Endometrial microvascular endothelial cells (primary cell): ENCODE data around the gene B9D1. TPM values are rescaled to one million over a fixed set of nuclear protein-coding genes. Genes with fewer than 3 reads are reported as not detected.

ENCODE experiments used
- in situ Hi-C: cut with HindIII; loops from 2 replicates; pipeline ENCODE4 v1.10.0; 2017; ENCODE audit warnings: low sequenced_read_pairs, low pct_unique_long_range_greater_than_20kb; ENCODE audit errors: inconsistent ontology term
- total RNA-seq: library from RNA; depleted of rRNA; stranded (reverse); fragments of >200 nt; gene quantifications from one replicate; pipeline ENCODE4 v1.2.3, GENCODE V29; 2015; ENCODE audit errors: inconsistent ontology term

The B9D1 gene
- total RNA-seq, 1 donor from 2014 or later = 32.9 TPM

GRCh38 chr17:19364699-19365498 lies 2.4 kb upstream of the B9D1 start:
- in situ Hi-C loops = loop anchor here (25.0 kb wide), 1 partner anchor 97 kb away; no protein-coding TSS in a partner anchor

DNA sequence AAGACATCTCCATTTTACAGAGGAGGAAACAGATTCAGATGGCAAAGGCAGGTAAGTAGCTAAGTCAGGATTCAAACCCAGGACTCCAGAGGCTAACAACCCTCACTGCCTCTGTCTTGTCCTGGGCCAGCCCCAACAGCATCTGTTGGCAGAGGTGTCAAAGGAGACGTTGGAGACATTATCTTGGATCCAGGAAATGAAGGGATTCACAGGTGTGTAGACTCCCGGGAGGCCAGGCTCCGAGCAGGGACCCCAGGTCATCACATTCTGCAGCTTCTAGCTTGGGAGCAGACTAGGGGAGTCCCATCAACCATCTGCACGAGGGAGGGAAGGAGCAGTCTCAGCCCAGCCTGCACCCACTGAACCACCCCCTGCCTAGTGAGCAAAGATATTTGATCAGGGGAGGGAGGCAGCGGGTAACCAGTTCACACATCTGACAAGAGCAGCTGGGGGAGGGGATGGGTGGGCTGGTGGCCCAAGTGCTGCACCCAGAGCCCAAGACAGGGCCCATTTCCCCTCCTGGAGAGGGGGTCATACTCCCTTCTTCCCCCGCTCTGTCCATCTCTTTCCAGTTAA lies 1.0 kb upstream of the B9D1 start:
- in situ Hi-C loops = loop anchor here (25.0 kb wide), 1 partner anchor 99 kb away; no protein-coding TSS in a partner anchor

DNA sequence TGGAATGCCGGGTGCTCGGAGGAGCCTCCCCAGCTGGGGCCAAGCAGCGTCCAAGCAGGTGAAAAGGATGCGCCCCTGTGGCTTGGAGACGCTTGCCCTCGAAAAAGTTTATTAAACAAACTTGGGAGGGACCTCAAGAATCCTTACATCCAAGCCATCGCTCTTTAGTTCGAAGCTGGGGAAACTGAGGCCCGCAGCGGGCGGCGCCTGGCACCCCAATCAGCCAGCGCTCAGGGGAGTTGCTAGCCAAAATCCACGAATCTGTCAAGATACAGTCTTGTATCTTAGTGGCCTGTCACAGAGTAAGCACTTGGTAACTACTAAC lies 553 bp upstream of the B9D1 start:
- in situ Hi-C loops = loop anchor here (25.0 kb wide), 1 partner anchor 99 kb away; no protein-coding TSS in a partner anchor

GRCh38 chr17:19361944-19362276 lies 613 bp downstream of the B9D1 start:
- in situ Hi-C loops = loop anchor here (25.0 kb wide), 1 partner anchor 100 kb away; no protein-coding TSS in a partner anchor

- in situ Hi-C loops = loop anchor here (25.0 kb wide), 1 partner anchor 101 kb away; no protein-coding TSS in a partner anchor
These were observed 1.2 kb downstream of the B9D1 start for GRCh38 chr17:19361326-19361725.

- in situ Hi-C loops = loop anchor here (25.0 kb wide), 1 partner anchor 102 kb away; no protein-coding TSS in a partner anchor
These were observed 1.8 kb downstream of the B9D1 start for GRCh38 chr17:19360772-19361171.

DNA sequence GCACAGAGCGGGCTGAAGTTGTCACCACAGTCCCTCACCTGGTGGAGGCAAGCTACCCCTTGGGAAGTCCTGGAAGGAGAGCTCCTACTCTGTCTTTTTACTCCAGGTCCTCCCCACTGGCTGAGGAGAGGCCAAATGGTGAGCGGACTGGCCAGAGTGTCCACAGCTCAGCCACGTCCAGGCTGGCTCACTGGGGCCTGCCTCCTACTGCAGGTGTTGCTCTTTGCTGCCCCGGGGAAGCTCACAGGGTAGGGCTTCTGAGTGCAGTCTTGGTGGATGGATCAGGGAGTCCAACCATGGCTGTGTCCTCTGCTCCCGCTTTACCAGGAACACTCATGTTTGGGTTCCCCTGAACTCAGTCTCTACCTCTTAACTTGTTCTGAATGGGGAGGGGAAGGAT lies 2.7 kb downstream of the B9D1 start:
- in situ Hi-C loops = loop anchor here (25.0 kb wide), 1 partner anchor 102 kb away; no protein-coding TSS in a partner anchor

GRCh38 chr17:19359151-19359550 lies 3.4 kb downstream of the B9D1 start:
- in situ Hi-C loops = loop anchor here (25.0 kb wide), 1 partner anchor 103 kb away; no protein-coding TSS in a partner anchor

DNA sequence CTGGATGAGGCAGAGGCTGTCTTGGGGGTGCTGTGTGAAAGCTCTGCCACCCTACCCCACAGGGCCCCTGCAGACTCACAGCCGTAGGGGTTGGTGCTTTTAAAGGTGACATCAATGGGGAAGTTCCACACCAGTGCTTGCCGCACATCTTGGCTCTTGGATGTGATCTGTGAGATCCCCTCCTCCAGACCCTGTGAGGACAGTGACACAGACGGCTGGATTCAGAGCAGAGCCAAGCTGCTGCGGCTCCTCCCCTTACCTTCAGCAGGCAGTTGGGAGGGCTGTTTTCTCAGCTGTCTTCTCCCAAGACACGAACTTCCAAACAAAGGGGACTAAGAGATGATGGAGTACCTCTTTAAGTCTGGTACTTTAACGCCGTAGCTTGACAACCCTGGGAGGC lies 4.8 kb downstream of the B9D1 start:
- in situ Hi-C loops = loop anchor here (25.0 kb wide), 1 partner anchor 105 kb away; no protein-coding TSS in a partner anchor

GRCh38 chr17:19357351-19357750 lies 5.2 kb downstream of the B9D1 start:
- in situ Hi-C loops = loop anchor here (25.0 kb wide), 1 partner anchor 105 kb away; no protein-coding TSS in a partner anchor

GRCh38 chr17:19354748-19355147 lies 7.8 kb downstream of the B9D1 start:
- in situ Hi-C loops = loop anchor here (25.0 kb wide), 1 partner anchor 108 kb away; no protein-coding TSS in a partner anchor

DNA sequence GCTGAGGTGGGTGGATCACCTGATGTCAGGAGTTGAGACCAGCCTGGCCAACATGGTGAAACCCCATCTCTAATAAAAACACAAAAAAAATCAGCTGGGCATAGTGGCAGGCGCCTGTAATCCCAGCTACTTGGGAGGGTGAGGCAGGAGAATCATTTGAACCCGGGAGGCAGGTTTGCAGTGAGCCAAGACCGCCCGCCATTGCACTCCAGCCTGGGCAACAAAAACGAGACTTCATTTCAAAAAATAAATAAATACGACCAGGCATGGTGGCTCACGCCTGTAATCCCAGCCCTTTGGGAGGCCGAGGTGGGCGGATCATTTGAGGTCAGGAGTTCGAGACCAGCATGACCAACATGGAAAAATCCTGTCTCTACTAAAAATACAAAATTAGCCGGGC lies 9.1 kb downstream of the B9D1 start:
- in situ Hi-C loops = loop anchor here (25.0 kb wide), 1 partner anchor 109 kb away; no protein-coding TSS in a partner anchor

DNA sequence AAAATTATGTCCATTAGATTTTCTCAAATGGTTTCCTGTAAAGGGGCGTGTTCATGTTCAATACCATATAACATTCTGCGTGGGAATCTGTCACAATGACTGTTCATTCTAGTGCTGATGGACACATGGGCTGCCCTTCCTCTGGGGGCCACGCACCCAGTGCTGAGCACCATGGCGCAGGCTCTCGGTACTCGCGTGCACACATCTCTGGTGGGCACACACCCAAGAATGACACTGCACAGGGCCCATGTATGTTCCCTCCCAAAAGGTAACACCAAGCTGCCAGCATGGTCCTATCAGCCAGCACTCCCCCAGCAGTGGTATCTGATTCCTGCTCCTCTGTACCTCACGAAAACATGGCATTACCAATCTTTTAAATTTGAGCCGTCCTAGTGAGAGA lies 13.7 kb downstream of the B9D1 start:
- in situ Hi-C loops = no loop called here

- in situ Hi-C loops = no loop called here
These were observed 14.4 kb downstream of the B9D1 start for GRCh38 chr17:19348081-19348650.

- in situ Hi-C loops = no loop called here
These were observed 15.0 kb downstream of the B9D1 start for GRCh38 chr17:19347323-19348080.

DNA sequence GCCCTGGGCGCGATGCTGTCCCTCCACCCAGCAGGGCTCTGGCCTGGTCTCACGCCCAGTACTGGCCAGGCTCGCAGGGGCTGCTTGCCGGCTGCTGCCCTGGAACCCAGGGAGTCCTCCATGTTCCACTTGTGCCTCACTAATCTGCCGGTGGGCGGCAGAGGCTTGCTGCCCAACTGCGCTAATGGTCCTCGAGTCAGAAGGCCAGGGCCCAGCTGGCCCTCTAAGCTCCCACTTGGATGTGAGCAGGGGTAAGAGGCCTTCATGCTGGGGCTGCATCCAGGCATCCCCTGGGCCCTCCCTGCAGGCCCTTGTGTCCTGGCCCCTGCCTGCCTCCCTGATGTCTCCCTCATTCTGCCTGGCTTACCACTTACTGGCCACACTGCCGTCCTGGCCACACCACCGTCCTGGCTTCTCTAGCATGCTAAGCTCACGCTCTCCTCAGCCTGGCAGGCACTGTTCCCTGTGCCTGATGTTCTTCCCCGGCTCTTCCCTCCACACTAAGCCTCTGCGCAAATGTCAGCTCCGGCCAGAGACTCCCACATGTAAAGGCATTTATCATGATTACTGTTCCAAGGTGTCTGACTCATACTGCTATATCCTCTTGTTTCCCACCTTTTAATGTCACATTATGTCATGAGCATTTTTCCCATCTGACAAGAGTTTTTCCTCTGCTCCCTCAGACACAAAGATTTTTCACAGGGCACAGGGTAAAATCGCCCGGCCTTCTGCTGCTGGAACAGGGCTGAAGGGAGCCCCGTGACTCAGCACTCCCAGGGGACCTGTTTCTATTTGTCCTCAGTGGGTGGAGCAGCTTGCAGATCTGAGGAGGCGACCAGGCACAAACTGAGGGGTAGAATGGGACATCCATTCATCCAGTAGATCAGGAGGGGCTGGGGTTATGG lies 15.9 kb downstream of the B9D1 start:
- in situ Hi-C loops = no loop called here

- in situ Hi-C loops = no loop called here
These were observed 16.8 kb downstream of the B9D1 start for GRCh38 chr17:19345486-19346350.
